BLaER1 (cell line): Measurements from ENCODE around the gene UNK.
"Not testable (repeated sequence)": the region's sequence is repeated elsewhere in the genome, so short reads cannot be mapped to it uniquely, and the experiment has no call there.

Experiments used
- H3K27ac ChIP-seq: shearing (Covaris generic); formaldehyde crosslinking; 2 replicates; pipeline ENCODE4 v1.8.1; 2022
- H3K27me3 ChIP-seq: shearing (Covaris generic); formaldehyde crosslinking; 2 replicates; pipeline ENCODE4 v1.8.1; 2022
- H3K36me3 ChIP-seq: shearing (Covaris generic); formaldehyde crosslinking; 2 replicates; pipeline ENCODE4 v1.8.1; 2022
- H3K4me1 ChIP-seq: shearing (Covaris generic); formaldehyde crosslinking; 2 replicates; pipeline ENCODE4 v1.8.1; 2022
- H3K4me2 ChIP-seq: shearing (Covaris generic); formaldehyde crosslinking; 2 replicates; pipeline ENCODE4 v1.8.1; 2022
- H3K4me3 ChIP-seq: shearing (Covaris generic); formaldehyde crosslinking; 2 replicates; pipeline ENCODE4 v1.8.1; 2022
- H3K9ac ChIP-seq: shearing (Covaris generic); formaldehyde crosslinking; 2 replicates; pipeline ENCODE4 v1.8.1; 2022
- H3K9me3 ChIP-seq: shearing (Covaris generic); formaldehyde crosslinking; 2 replicates; pipeline ENCODE4 v1.8.1; 2022
- H4K20me1 ChIP-seq: shearing (Covaris generic); formaldehyde crosslinking; 2 replicates; pipeline ENCODE4 v1.8.1; 2022
- Cebpa-rat ChIP-seq: shearing (Covaris generic); IDR thresholded peaks from 2 replicates; pipeline ENCODE4 v1.8.1; 2022

UNK gene

DNA sequence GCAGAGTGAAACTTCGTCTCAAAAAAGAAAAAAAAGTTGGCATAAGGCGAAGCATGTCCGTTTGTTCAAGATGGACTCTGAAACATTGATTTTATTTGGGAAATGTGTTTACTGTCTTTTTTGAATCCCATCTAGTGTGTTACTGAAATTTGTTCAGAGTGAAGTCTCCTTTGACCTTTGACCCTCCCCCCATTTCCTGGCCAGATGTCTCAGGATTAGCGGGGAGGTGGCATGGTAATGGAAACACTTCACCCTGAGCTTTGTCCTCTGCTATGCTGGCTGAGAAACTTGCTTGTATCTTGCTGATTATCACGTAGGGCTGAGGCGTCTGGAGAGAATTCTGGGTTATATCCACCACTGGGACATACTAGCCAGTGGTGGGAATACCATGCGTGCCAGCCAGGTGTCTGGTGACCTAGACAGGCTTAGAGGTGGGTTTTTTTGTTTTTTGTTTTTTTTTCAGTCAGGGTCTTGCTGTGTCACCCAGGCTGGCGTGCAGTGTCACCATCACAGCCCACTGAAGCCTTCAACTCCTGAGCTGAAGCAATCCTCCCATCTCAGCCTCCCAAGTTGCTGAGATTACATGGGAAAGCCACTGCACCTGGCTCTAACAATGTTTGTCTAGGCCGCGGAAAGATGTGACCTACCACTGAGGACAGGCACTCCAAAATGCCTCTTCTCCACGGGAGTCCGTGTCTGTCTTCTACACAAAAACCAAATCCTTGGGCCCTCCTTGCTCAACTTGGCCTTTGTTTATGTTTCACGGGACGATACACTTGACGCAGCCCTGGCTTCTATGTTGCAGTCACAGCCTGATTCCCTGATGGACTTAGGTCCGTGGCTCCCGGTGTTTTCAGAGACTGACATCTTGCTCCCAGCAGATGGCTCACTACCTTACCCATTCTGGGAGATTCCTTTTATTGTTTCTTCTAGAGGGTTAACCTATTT, 13.0 kb upstream of the UNK start:
- peaks cover 22% of the 10 kb centered on the region for H3K4me1 ChIP-seq
- H3K27me3 ChIP-seq, result no peaks in the 10 kb centered on the region
- 0 out of 2 replicates have a peak overlapping the region, but pooled peaks have one; percentile 5 for H3K27ac ChIP-seq
- TF ChIP-seq Cebpa-rat, result no peak
- H3K9me3 ChIP-seq, result no peaks in the 10 kb centered on the region
- H3K9ac ChIP-seq, result 0 out of 2 replicates have a peak overlapping the region, but pooled peaks have one; percentile 35
- H3K4me2 ChIP-seq, result peak overlapping the region; percentile 10
- peaks cover 34% of the 10 kb centered on the region for H3K36me3 ChIP-seq
- H4K20me1 ChIP-seq, result peaks cover 36% of the 10 kb centered on the region
- no peak overlapping the region for H3K4me3 ChIP-seq

- Histone ChIP-seq H3K4me3 (no peak overlapping the region), H3K27me3 (no peaks in the 10 kb centered on the region), H3K9ac (no peak overlapping the region), H3K36me3 (peaks cover 51% of the 10 kb centered on the region), H3K9me3 (no peaks in the 10 kb centered on the region), H3K4me1 (peaks cover 35% of the 10 kb centered on the region), H3K27ac (no peak overlapping the region), H4K20me1 (peaks cover 53% of the 10 kb centered on the region), H3K4me2 (no peak overlapping the region)
- no peak for TF ChIP-seq Cebpa-rat
Observed at GRCh38 chr17:75773121-75773807, 11.3 kb upstream of the UNK start.

- peaks cover 35% of the 10 kb centered on the region for H3K4me1 ChIP-seq
- peaks cover 58% of the 10 kb centered on the region for H3K36me3 ChIP-seq
- H3K9me3 ChIP-seq, result no peaks in the 10 kb centered on the region; the same call in 1 of the 2 replicates
- H3K4me2 ChIP-seq, result no peak overlapping the region
- no peak overlapping the region for H3K4me3 ChIP-seq
- no peak for TF ChIP-seq Cebpa-rat
- H4K20me1 ChIP-seq, result peaks cover 59% of the 10 kb centered on the region
- no peaks in the 10 kb centered on the region for H3K27me3 ChIP-seq
- H3K27ac ChIP-seq, result no peak overlapping the region
- no peak overlapping the region for H3K9ac ChIP-seq
Observed at GRCh38 chr17:75773808-75774470, 10.7 kb upstream of the UNK start.

GRCh38 chr17:75774471-75774990, 10.1 kb upstream of the UNK start:
- Histone ChIP-seq H3K4me1 (peaks cover 35% of the 10 kb centered on the region), H3K27me3 (no peaks in the 10 kb centered on the region), H3K36me3 (peaks cover 59% of the 10 kb centered on the region), H3K4me3 (no peak overlapping the region), H3K9me3 (no peaks in the 10 kb centered on the region; the same call in 1 of the 2 replicates), H3K9ac (no peak overlapping the region), H3K27ac (no peak overlapping the region), H4K20me1 (peaks cover 65% of the 10 kb centered on the region), H3K4me2 (no peak overlapping the region)
- no peak for TF ChIP-seq Cebpa-rat

DNA sequence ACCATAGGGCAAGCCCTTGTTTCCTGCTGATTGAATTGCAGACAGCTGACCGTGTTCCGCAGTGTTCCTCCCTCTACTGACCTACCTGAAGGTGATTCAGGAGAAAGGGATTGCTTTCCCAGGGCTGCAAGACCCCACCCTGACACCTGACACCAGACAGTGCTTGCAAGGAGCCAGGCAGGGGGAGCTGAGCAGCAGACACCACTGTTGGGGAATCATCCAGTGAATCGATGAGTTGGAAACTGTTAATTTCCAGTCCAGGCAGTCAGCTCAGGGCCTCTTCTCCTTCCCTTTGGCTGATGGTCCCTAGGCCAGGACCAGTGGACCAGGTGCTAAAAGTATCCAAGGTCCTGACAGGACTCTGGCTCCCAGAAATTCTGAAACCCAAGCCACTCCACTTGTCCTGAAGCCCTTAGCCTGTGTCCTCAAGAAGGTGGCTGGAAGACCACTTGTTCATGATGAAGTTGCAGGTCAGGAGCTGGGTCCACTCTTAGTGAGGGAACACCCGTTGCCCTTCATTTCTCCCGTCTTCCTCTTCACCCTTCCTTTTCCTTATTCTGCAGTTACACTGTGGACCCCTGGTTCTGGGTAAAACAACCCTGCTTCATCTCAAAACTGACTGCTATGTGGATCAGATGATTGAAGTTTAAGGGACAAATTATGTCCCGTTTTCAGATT, 9.5 kb upstream of the UNK start:
- no peak for TF ChIP-seq Cebpa-rat
- Histone ChIP-seq H3K9ac (no peak overlapping the region), H3K4me1 (peaks cover 38% of the 10 kb centered on the region), H3K36me3 (peaks cover 59% of the 10 kb centered on the region), H4K20me1 (peaks cover 65% of the 10 kb centered on the region), H3K4me2 (no peak overlapping the region), H3K27ac (no peak overlapping the region), H3K27me3 (no peaks in the 10 kb centered on the region), H3K4me3 (no peak overlapping the region), H3K9me3 (no peaks in the 10 kb centered on the region; the same call in 1 of the 2 replicates)

DNA sequence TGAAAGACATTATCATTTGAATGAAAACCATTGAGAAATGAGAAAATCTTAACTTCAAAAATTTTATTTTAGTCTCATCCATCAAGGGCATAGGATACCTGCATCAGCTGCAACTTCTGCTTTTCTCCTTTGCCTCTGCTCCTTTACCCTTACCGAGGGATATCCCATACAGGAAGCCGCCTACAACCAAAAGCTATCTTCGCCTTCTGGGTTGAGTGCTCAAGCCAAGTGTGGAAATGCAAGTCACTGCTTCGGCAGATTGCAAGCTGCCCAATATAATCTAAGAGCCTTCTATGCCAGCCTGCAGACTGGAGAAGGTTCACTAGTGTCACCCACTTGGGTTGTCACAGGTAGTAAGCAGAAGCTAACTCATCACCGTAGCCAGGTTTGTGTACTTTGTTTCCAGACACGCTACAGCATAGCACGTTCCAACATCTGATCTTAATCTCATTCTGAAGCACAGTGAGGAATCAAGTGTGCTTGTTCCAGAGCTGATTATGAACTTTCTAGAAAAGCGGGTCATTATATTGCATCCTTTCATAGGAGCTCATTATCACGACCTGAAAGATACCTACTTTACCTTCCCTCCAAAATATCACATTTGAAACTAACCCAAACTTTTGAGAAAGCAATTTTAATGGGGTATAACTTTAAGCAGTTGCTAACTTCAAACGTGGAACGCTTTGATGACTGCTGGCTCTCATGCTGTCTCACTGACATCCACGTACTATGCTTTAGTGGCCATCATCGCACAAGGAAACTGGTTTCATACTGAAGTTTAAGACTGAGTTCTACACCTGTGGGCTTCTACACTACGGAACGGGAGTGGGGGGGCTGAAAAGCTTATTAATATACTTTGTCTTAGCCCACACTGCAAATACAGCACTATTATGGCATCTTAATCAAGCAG, 8.0 kb upstream of the UNK start:
- H3K27ac ChIP-seq, result no peak overlapping the region
- peaks cover 42% of the 10 kb centered on the region for H3K4me1 ChIP-seq
- peak overlapping the region; percentile 87 for H3K4me2 ChIP-seq
- H3K9ac ChIP-seq, result peak overlapping the region; percentile 99; the same call in 1 of the 2 replicates
- no peak for TF ChIP-seq Cebpa-rat
- H3K36me3 ChIP-seq, result peaks cover 59% of the 10 kb centered on the region
- H3K9me3 ChIP-seq, result no peaks in the 10 kb centered on the region; the same call in 1 of the 2 replicates
- peaks cover 65% of the 10 kb centered on the region for H4K20me1 ChIP-seq
- H3K27me3 ChIP-seq, result no peaks in the 10 kb centered on the region
- H3K4me3 ChIP-seq, result peak overlapping the region; percentile 96

GRCh38 chr17:75777296-75777922, 7.2 kb upstream of the UNK start:
- Histone ChIP-seq H3K9me3 (no peaks in the 10 kb centered on the region; the same call in 1 of the 2 replicates), H3K27me3 (no peaks in the 10 kb centered on the region), H3K36me3 (peaks cover 59% of the 10 kb centered on the region), H3K9ac (peak overlapping the region; percentile 99), H3K27ac (no peak overlapping the region), H4K20me1 (peaks cover 65% of the 10 kb centered on the region), H3K4me3 (peak overlapping the region; percentile 96), H3K4me1 (peaks cover 37% of the 10 kb centered on the region), H3K4me2 (peak overlapping the region; percentile 87)
- no peak for TF ChIP-seq Cebpa-rat

GRCh38 chr17:75778066-75778860, 6.3 kb upstream of the UNK start:
- peak overlapping the region; percentile 99 for H3K9ac ChIP-seq
- not testable (repeated sequence) for H3K9me3 ChIP-seq, H3K27me3 ChIP-seq
- peak overlapping the region; percentile 96 for H3K4me3 ChIP-seq
- peaks cover 63% of the 10 kb centered on the region for H4K20me1 ChIP-seq
- peaks cover 58% of the 10 kb centered on the region for H3K36me3 ChIP-seq
- H3K4me1 ChIP-seq, result peaks cover 46% of the 10 kb centered on the region
- peak overlapping the region; percentile 99 for H3K27ac ChIP-seq
- peak overlapping the region; percentile 87 for H3K4me2 ChIP-seq
